Muscle of arm (tissue), 12 donors: ENCODE data around the gene PRKCE. TPM values are rescaled to one million over a fixed set of nuclear protein-coding genes. Genes with fewer than 3 reads are reported as not detected.
"Not testable (repeated sequence)": the region's sequence is repeated elsewhere in the genome, so short reads cannot be mapped to it uniquely, and the experiment has no call there.

Source experiments
- DNase-seq: peaks from one replicate; pipeline ENCODE4 v3.0.0-alpha.2; 2013
- polyA plus RNA-seq, 12 donors: library from polyadenylated mRNA; unstranded; fragments of 120-200 nt; gene quantifications; one replicate each; pipeline ENCODE4 v1.2.1, GENCODE V29; 2013; ENCODE audit not compliant: insufficient read length in 12 of 12

Gene PRKCE
- polyA plus RNA-seq, 12 donors = 4.5 to 17.3 (median 5.4) TPM; not detected in 1

DNA sequence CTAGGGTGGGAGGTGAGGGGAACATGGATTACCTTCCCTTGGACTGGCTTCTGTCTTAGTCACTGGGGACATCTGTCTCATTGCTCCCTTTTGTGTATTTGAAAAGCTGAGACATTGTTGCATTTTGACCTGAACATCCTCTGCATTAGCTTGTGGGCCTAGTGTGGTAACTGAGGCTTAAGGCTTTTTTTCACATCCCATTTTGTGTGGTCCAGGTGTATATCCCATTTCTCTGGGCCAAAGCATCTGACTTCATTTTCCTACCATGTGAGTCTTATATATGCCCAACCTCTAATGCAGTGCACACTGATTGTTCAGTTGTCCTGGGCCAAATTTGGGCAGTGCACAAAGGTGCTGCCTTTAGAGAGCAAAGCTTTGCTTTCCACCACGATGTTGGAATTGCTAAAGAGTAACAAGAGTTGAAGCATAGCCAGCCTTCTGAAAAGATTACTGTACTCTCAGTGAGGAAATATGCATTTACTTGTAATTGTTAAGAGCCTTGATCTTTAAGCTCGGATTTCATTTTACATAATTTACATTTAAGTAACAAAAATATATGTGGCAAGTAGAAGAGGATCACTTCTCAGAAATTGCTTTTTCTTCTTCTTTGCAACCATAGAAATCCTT, 13.3 kb downstream of the PRKCE start:
- no peak for DNase-seq

DNA sequence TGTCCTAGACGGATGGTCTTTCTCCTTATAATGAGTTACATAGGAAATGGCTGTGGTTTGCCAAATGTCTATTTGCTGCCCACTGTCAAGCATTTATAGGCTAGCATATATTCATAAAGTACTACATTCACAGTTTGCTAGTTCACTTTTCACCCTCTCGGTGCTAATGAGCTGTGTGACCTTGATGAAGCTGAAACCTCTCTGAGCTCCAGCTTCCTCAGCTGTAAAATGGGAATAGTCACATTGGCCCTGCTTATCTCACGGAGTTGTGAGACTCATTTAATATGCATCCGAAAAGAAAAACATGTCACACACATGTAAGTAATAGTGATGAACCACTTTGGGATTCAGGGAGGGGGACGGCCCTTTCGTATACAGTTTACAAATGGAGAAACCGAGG, 17.0 kb downstream of the PRKCE start:
- DNase-seq = no peak

DNA sequence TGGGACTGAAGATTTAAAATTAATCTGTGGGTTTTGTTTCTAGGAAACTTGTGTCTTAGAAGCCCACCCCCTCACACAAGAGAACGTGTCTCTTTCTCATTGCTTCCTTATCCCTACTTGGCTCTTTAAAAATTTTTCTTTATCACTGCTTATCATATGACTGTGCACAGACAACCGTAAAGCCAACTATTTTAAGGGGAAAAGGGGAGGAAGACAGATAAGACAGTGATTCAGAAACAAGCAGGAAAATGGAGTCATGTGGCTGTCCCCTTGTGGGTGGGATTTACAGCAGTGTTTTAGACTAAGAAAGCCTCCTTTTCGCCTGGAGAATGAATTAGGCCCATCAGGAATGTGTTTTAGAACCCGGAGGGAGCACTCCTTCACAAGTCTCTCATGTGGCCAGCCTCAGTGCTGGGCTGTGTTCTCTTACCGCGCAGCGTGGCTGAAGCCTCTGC, 17.6 kb downstream of the PRKCE start:
- no peak for DNase-seq

DNA sequence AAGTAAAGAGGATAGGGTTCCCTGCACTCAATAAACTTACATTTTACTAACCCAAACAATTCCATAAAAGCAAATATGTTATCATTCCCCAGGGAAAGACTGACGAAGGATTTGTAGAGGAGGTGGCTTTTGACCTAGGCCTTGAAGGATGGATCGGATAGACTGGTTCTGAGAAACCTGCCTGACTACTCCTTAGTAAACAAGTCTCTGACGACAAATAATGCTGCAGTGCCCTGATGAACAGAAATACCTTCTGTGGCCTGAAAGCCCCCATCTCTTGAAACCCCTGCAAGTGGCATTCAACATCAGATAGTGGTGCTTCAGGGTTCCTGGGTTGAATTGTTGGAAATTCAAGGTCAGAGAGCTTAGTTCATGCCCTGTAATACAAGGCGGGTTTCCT, 19.2 kb downstream of the PRKCE start:
- DNase-seq = no peak

DNA sequence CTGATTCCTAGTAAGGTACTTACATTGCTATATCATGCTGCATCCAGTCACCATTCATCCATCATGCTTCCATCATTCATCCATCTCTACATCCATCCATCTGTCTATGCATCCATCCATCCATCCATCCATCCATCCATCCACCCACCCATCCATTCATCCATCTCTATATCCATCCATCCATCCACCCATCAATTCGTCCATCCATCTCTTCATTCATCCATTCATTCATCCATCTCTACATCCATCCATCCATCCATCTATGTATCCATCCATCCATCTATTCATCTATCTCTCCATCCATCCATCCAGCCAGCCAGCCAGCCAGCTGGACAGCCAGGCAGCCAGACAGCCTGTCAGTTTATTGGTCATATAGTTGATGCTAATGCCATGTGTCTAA, 20.7 kb downstream of the PRKCE start:
- no peak for DNase-seq

DNA sequence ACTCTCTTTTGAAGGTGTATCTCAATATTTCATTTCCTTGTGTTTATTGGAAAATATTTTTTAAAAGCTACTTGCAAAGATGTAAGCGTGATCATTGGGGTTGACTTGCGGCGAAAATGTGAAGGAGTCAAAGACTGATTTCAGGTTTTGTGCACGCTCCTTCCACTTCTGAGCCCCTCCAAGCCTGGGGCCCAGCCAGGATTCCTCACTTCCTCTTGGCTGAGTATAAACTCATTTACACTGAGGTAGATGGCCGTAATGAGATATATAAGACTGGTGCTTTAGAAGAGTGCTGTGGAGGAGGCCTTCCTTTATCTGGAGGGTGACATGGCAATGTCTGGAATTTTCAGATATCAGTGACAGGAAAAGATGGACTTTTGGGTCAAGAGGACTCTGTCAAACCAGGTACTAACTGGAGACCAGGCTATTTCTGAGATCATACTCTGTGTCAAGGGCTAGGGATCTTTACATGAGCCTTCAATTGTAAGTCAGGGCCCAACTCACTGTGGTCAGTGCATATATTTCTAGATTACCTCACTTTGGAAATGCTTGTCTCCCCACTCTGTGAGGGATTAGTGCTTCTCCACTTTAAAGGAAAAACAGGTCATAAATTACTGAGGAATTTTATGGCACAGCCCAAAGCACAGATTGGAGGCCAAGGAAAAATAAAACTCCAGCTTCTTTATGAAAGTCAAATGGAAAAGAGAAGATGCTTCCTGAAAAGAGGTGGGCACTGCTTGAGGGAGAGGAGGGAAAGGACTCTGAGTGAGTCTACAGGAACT, 22.8 kb downstream of the PRKCE start:
- no peak for DNase-seq

DNA sequence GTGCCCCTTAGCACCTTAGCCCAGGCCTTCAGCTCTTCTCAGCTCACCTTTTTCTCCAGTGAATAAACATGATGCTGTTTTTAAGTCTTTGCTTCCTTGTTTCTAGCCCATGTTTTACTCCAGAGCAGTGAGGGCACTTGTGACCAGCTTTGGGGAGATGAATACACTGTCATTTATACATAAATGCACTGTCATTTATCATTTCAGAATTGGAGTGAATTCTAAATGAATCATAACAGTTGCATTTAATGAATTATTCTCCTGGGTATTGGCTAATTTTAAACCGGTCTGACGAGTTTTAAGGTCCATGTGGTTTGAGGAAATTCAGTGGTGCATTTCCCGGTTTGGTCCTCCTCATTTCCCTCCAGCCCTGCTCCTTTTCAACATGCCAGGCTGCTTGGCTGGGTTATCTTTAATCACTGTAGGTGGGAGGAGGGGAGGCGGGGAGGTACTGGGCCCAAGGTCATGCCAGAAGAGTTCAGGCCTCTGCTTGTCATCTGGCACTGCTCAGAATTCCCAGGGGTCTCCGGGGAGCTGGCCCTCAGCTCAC, 23.9 kb downstream of the PRKCE start:
- DNase-seq = no peak

DNA sequence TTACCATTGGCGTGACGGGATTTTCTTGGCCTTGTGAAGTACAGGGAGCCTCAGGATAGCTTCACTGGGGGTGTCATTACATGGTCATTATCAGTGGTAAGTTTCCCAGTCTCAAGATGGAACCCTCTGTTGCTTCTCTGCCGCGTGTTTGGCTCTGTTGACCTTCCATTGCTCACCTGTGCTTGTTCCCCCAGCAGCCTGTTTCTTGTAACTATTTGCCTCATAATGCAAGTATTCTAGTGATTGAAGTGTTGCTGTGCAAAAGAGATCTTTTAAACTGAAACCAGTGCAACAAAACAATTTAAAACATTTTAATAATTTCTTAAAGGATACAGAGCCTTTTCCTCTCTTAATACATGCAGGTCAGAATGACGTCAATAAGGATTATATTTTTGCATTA, 24.6 kb downstream of the PRKCE start:
- DNase-seq = no peak

DNA sequence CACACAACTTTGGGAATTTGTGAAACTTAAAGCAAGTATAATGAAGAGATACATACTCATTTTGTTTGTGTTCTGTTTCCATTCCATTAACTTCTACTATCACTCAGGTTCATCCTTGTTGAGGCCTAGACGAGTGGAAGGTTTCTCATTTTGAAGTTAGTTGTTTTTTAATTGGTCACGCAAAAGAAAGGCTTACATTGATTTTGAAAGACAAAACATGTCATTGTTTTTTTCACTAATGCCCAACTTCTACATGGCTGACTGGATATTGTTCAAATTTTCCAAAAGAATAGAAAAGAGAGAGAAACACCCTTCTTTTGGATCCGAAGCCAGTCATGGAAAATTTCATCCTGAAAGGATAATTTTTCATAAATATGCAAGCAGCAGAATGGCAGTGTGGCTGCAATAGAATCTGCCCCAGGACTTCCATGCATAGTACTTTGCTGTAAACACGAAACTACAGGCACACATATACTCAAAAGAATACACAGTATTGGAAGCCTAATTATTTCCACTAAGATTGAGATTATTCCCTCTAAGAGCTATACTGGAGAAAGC, 27.4 kb downstream of the PRKCE start:
- no peak for DNase-seq

DNA sequence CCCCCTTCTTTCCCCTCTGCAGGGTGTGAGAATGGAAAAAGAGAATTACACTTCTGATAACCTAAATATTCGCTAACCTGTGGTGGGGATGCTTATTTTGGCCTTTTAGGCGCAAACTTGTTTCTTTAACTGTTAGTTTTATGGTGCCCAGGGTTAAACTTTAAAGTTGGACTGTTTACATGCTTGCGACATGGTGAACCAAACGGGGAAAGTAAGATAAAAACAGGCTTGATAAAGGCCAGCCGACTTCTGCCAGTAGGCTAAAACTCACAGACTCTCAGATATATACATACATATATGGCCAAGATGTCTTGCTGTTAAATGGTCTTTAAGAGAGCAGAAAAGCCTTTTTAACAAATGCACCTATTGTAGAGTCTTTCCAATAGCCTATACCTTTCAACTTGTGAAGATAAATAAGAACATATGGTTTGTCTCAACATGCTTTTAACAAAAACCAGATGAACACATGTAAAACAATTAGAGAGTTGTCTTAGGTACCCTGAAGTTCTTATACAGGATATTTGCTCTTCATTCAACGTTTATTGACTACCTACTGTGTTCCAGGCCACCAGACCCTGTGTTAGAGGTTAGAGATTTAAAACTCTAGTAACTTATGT, 29.0 kb downstream of the PRKCE start:
- no peak for DNase-seq

DNA sequence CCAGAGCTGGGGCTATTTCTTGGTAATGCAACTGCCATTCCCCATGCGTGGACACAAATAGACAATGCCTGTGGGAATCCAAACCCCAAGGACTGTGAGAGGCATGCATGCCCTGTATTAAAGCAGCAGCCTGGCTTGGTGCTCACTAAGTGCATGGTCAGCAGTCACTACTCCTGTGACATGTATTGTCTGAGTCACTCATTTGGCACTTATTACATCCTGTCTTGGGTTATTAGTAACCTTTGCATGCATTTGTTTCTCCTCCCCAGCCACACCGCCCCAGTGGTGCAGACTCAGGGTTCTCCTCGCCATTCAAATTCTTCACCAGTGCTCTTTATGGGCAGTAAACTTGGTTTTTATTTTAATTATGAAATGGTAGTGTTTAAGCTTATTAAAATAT, 30.2 kb downstream of the PRKCE start:
- DNase-seq = no peak

DNA sequence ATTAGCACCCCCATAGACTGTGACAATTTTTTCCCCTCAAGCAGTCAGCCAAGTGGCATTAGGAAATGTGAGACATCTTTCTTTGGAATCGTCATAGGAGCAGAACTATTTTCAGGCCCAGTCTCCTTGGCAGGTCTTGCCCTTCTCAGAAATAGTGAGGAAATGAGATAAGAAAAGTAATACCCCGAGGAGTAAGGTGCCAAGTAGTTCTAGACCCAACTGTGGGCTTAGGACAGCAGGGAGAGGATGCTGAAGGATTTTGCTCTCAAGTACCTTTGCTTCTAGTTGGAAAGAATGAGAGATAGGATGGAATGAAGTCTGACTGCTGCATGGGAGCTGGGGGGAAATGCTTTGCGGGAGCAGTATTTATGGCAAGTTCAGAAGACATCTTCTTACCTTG, 31.8 kb downstream of the PRKCE start:
- DNase-seq = no peak

DNA sequence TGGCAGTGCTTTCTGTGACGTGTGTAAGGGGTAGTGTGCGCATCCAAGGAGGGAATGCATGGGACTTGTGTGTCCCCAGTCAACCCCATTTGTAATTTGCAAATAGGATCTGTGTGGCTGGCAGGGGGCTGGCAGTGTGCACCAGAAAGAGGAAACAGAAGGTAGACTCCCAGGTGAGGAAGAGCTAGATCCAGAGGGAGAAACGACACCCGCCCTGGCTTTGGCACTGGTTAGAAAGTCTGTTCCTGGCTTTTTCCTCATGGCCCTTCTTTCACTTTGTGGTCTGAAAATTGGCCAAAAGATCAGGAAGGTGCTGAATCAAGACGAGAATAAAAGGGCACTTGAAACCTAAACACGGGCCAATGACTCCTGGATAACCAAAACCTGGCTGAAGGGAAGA, 33.3 kb downstream of the PRKCE start:
- no peak for DNase-seq

DNA sequence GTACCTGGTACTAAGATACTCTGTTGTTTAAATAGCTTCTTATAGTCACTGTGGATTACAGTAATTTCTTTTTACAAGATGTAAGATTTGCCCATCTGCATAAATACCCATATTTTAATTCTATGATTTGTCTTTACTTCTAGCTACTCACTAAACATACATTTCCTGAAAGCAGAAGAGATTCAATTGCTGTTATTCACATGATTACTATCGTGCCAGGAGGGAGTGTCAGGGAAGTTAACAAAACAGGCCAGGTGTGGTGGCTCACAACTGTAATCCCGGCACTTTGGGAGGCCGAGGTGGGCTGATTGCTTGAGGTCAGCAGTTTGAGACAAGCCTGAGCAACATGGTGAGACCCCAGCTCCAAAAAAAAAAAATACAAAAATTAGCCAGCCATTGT, 33.8 kb downstream of the PRKCE start:
- DNase-seq = no peak

DNA sequence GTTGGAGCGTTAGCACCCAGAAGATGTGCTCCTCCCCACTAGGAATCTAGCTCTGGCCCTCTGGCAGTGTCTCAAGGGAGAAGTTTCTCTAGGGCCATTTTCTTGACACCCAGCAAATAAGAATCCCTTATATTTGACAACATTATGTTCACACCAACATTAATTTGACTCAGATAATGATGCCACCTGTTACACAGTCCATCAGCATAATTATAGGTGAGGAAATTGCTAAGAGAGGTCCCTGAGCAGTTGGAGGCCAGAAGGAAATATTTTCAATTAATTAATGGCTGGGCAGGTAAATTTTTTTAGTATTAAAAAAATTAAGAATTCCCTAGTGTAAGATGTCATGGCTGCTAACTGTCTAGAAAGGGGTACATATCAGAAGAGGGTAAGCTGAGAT, 36.5 kb downstream of the PRKCE start:
- DNase-seq = no peak

DNA sequence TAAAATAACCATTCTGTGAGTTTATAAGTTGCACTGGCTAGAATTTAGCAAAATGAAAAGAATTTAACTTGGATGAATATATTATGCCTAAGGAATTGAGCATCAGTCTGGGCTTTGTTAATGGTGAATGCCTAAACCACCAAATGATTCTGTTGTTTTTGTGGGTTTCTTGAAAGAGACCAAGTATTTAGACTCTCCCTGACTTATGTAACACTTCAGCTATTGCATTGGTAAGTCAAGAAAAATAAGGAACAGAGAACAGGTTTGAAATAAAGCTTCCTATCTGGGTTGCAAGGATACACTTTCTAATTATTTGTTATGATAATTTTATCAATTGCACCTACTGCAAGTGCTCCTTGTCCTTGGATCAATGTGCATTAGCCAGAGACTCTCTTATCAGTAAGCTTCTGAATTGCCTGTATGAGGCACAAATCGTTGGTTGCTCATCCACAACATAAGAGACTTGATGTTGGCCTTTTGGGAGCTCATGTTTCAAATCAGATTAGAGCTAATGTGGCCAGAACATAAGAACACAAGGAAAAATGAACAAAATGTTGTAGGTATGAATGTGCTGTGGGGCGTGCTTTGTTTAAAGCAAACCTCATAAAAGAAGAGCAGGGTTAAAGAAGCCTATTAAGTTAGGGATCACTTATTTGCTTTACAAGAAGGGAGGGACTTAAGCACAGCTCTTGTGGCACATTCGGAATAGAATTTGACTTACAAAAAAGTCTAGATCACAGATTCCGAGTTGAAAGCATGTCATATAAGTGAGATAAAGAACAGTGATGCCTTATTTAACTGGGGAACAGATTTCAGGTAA, 37.2 kb downstream of the PRKCE start:
- no peak for DNase-seq

DNA sequence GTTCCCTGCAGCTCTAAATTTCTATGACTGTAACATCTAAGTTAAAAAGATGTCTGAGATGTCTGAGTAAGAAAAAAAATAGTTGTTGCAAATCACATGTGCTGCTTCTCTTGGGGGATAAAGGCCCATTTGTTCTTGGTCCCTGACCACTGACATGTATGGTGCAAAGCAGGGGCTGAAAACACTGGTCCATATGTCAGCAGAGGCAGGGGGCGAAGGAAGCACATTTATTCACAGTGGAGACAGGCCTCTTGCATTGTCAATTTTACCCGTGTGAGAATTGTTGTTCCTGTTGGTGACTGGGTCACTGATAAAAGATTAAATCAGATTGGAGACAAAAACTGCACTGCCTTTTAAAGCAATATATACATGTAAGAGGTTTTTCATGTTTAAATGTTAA, 38.8 kb downstream of the PRKCE start:
- no peak for DNase-seq

DNA sequence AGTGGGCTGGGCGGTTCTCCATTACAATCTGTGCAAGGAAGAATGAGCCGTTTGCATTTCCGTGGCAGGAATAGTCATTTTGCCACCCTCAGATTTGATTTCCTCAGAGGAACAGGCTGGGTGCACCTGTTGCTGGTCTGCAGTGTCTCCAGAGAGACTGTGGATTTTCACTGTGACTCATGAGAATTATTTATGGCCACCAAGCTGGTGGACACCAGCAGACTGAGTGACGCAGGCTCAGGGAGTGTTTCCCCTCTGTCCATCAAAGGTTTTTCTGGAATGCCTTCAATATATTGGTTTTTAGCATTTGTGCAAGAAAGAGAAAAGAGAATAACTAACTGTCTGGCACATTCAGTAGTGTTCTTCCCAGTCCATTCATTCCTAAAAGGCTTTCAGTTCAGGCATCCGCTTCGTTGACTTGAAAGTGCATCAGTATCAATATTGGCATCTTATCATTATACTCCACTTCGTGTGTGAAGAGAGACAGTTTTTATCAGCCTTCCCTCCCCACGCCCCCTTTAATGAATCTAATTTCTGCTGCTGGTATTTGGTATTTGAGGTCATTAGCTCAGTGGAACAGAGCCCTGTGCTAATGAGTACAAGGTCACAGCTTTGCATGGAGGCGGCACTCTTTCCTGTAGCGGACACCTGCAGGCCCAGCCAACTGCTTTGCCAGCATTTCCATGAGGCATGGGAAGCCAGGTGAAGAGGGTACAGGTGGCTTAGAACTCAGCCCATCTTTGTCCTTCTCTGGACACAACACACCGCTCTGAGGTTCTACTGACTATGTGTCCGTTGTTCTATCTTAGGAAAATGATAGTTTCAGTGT, 39.9 kb downstream of the PRKCE start:
- DNase-seq = no peak

DNA sequence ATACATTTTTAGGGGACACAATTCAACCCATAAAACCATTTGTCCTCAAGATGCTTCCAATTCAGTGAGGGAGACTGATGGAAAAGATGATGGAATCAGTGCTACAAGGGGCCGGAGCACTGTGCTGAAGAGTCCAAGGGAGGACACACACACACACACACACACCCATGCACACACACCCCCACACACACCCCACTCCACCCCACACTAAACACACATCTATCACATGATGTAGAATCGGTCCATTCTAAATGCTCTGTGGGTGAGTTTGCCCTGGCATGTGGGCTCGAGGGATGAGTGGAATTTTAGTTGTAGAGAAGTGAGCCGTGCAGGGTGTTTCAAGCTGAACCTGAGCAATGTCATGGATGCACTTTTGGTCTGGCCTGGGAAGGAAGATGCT, 41.1 kb downstream of the PRKCE start:
- DNase-seq = no peak

DNA sequence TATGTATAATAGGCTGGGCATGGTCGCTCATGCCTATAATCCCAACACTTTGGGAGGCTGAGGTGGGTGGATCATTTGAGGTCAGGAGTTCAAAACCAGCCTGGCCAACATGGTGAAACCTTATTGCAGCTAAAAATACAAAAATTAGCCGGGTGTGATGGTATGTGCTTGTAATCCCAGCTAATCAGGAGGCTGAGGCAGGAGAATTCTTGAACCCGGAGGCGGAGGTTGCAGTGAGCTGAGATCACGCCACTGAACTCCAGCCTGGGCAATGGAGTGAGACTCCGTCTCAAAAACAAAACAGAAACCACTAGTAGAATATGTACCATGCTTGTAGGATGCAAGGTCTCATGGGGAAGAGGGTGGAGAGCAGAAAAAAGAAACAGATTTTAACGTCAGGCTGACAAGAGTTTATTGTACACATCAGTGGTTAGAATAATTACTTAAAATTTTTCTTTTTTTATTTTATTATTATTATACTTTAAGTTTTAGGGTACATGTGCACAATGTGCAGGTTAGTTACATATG, 44.1 kb downstream of the PRKCE start:
- not testable (repeated sequence) for DNase-seq

DNA sequence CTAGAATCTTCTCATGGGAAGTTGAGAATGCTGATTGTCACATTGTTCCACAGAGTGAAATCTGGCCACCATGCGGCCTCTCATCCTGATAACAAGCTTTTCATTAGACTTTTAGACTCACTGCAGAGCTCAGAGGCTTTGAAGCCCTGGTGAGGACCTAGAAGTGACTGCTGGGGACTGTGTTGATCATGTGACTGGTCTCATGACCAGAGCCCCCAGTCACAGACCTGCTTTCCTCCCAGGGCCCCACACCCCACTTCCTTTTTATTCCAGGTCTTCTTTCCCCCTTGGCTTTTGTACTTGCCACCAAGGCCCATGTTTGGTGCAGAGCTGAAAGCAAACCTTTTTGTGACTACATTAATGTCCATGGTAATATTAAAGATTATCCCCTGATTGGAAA, 45.2 kb downstream of the PRKCE start:
- DNase-seq = no peak
